ENCODE data around the gene SNX17. TPM values are rescaled to one million over a fixed set of nuclear protein-coding genes. Genes with fewer than 3 reads are reported as not detected.

The SNX17 gene
- total RNA-seq, 3 donors from 2014 or later: 109 to 121 (median 116) TPM

- Histone ChIP-seq H3K4me3 (peak overlapping the region; percentile 79 to 100 (median 95)), H3K36me3 (peaks cover 12% of the 10 kb centered on the region), H3K9me3 (no peaks in the 10 kb centered on the region), H3K4me1 (peaks cover 9 to 17% of the 10 kb centered on the region in 2 donors), H3K27ac (peak overlapping the region; percentile 93 to 96), H3K27me3 (no peaks in the 10 kb centered on the region)
- DNase-seq (ENCODE audit: low spot score in 2 of 2): peak in 1 of 2 donors; percentile 52
- intact Hi-C loops (cut with DNase I; ENCODE audit: low total_unique reads): no loop called here
- TF ChIP-seq POLR2AphosphoS5 (IDR thresholded peaks at IDR 0.05) (no peak), CTCF (IDR thresholded peaks at IDR 0.05) (no peak), POLR2A (IDR thresholded peaks at IDR 0.05) (no peak)
These were observed 868 bp upstream of the SNX17 start for GRCh38 chr2:27369471-27370025.

GRCh38 chr2:27370816-27371620, 602 bp downstream of the SNX17 start:
- Histone ChIP-seq H3K27ac (peak overlapping the region; percentile 93 to 96), H3K9me3 (no peaks in the 10 kb centered on the region), H3K4me3 (peak overlapping the region; percentile 79 to 100 (median 95)), H3K27me3 (no peaks in the 10 kb centered on the region), H3K4me1 (peaks cover 9 to 17% of the 10 kb centered on the region in 2 donors), H3K36me3 (peaks cover 12% of the 10 kb centered on the region)
- DNase-seq (ENCODE audit: low spot score in 2 of 2): no peak
- TF ChIP-seq POLR2AphosphoS5 (IDR thresholded peaks at IDR 0.05) (no peak), CTCF (IDR thresholded peaks at IDR 0.05) (no peak), POLR2A (IDR thresholded peaks at IDR 0.05) (no peak)
- intact Hi-C loops (cut with DNase I; ENCODE audit: low total_unique reads): no loop called here

- no peaks in the 10 kb centered on the region for H3K9me3 ChIP-seq
- H3K27ac ChIP-seq: peak overlapping the region in 1 of 2 donors; percentile 93
- H3K27me3 ChIP-seq: no peaks in the 10 kb centered on the region
- no peak overlapping the region for H3K4me3 ChIP-seq
- TF ChIP-seq POLR2A (IDR thresholded peaks at IDR 0.05): no peak
- TF ChIP-seq CTCF (IDR thresholded peaks at IDR 0.05): no peak
- TF ChIP-seq POLR2AphosphoS5 (IDR thresholded peaks at IDR 0.05): no peak
- intact Hi-C loops (cut with DNase I; ENCODE audit: low total_unique reads): no loop called here
- H3K36me3 ChIP-seq: no peaks in the 10 kb centered on the region
- DNase-seq (ENCODE audit: low spot score in 2 of 2): no peak
- peaks cover 9 to 17% of the 10 kb centered on the region in 2 donors for H3K4me1 ChIP-seq
These were observed 2.5 kb downstream of the SNX17 start for GRCh38 chr2:27372937-27373336.

GRCh38 chr2:27373567-27373966, 3.2 kb downstream of the SNX17 start:
- H3K36me3 ChIP-seq: no peaks in the 10 kb centered on the region
- no peak for DNase-seq (ENCODE audit: low spot score in 2 of 2)
- no peak overlapping the region for H3K27ac ChIP-seq
- H3K9me3 ChIP-seq: no peaks in the 10 kb centered on the region
- peaks cover 9 to 16% of the 10 kb centered on the region in 2 donors for H3K4me1 ChIP-seq
- H3K27me3 ChIP-seq: no peaks in the 10 kb centered on the region
- no peak overlapping the region for H3K4me3 ChIP-seq
- intact Hi-C loops (cut with DNase I; ENCODE audit: low total_unique reads): no loop called here
- TF ChIP-seq POLR2A (IDR thresholded peaks at IDR 0.05): no peak
- TF ChIP-seq CTCF (IDR thresholded peaks at IDR 0.05): no peak
- no peak for TF ChIP-seq POLR2AphosphoS5 (IDR thresholded peaks at IDR 0.05)

GRCh38 chr2:27375513-27376099, 5.2 kb downstream of the SNX17 start:
- no peak for DNase-seq (ENCODE audit: low spot score in 2 of 2)
- TF ChIP-seq POLR2A (IDR thresholded peaks at IDR 0.05): no peak
- TF ChIP-seq POLR2AphosphoS5 (IDR thresholded peaks at IDR 0.05): no peak
- TF ChIP-seq CTCF (IDR thresholded peaks at IDR 0.05): no peak
- H3K27me3 ChIP-seq: no peaks in the 10 kb centered on the region
- intact Hi-C loops (cut with DNase I; ENCODE audit: low total_unique reads): no loop called here
- H3K27ac ChIP-seq: no peak overlapping the region
- peaks cover 0 to 13% of the 10 kb centered on the region in 2 donors for H3K4me1 ChIP-seq
- H3K36me3 ChIP-seq: no peaks in the 10 kb centered on the region
- no peaks in the 10 kb centered on the region for H3K9me3 ChIP-seq
- H3K4me3 ChIP-seq: no peak overlapping the region
